ENCODE measurements around the gene SLC35A5. TPM values are rescaled to one million over a fixed set of nuclear protein-coding genes. Genes with fewer than 3 reads are reported as not detected.

The SLC35A5 gene
- 2.8 and 10.1 TPM in 2 replicates for total RNA-seq (2011; cell fraction: chromatin; rRNA removed; ENCODE audit: low replicate concordance)
- 3.5 and 3.7 TPM in 2 replicates for total RNA-seq (2011; cell fraction: nucleolus; rRNA removed)
- 4.8 and 7.8 TPM in 2 replicates for total RNA-seq (2011; cell fraction: nucleoplasm; rRNA removed)
- total RNA-seq (2014; rRNA removed) (4.0 and 6.7 TPM in 2 replicates), total RNA-seq (2014; rRNA removed; fragmentation: Illumina TruSeq; extraction: Trizol) (10.9 and 14.6 TPM in 2 replicates), total RNA-seq (2015; rRNA removed; fragmentation: Illumina TruSeq; extraction: Trizol) (7.8 and 9.6 TPM in 2 replicates), total RNA-seq (2021) (8.4 and 10.6 TPM in 2 replicates), polyA plus RNA-seq (2011; rRNA removed) (10.5 and 11.9 TPM in 2 replicates), polyA plus RNA-seq (2014; fragmentation: Illumina TruSeq; extraction: Trizol) (8.4 and 9.7 TPM in 2 replicates), polyA plus RNA-seq (2014; fragmentation: Nextera tagmentation; extraction: Ambion mirVana) (10 to 100 TPM; 12.9 to 13.0 TPM), polyA plus RNA-seq (2014; rRNA removed) (4.9 and 8.0 TPM in 2 replicates), polyA minus RNA-seq (2011; rRNA and poly(A)+ RNA removed) (14.5 and 17.2 TPM in 2 replicates), Bru-seq, nascent RNA (percentile 53 among the genes with signal in this experiment), BruChase-seq, experiment 1, labeled RNA remaining after a 2-hour chase (percentile 61 among the genes with signal in this experiment), BruChase-seq, experiment 2, labeled RNA remaining after a 6-hour chase (percentile 62 among the genes with signal in this experiment)
- polyA plus RNA-seq (2011; cell fraction: cytosol; rRNA removed), result 4.0 and 10.1 TPM in 2 replicates
- 4.9 and 6.2 TPM in 2 replicates for polyA plus RNA-seq (2011; cell fraction: nucleus; rRNA removed)
- 6.4 and 9.8 TPM in 2 replicates for polyA plus RNA-seq (2012)
- polyA minus RNA-seq (2011; cell fraction: cytosol; rRNA and poly(A)+ RNA removed), result 9.2 and 11.0 TPM in 2 replicates
- 2.0 and 4.8 TPM in 2 replicates for polyA minus RNA-seq (2011; cell fraction: nucleus; rRNA and poly(A)+ RNA removed)
- long read RNA-seq, experiment 1, full-length matches to known transcripts, result 32 of 46 reads
- long read RNA-seq, experiment 1, partial matches to known transcripts, result 4 of 46 reads
- long read RNA-seq, experiment 1, other reads (novel, unspliced or antisense), result 10 of 46 reads
- long read RNA-seq, experiment 2, partial matches to known transcripts, result 1 of 7 reads
- long read RNA-seq, experiment 2, other reads (novel, unspliced or antisense), result 6 of 7 reads
- long read RNA-seq, experiment 3, full-length matches to known transcripts, result 7 of 9 reads
- long read RNA-seq, experiment 3, partial matches to known transcripts, result 0 of 9 reads
- long read RNA-seq, experiment 3, other reads (novel, unspliced or antisense), result 2 of 9 reads

- H3K4me1 ChIP-seq (replicated peaks in 1 of 2; ENCODE audit: control insufficient read depth in 2 of 2, insufficient read depth in 2 of 2, low read length in 2 of 2), result peaks cover 0 to 5% of the 10 kb centered on the region in 2 experiments; a peak in 3 of 5 replicates
- H3K9me3 ChIP-seq (replicated peaks; ENCODE audit: control insufficient read depth, insufficient read depth, low read depth, low read length), result no peaks in the 10 kb centered on the region
- peak; percentile 89 to 95 (median 92) for DNase-seq (ENCODE audit: extremely low read depth in 1 of 4, low spot score in 3 of 4)
- FAIRE-seq, result peak; percentile 95
- CTCF ChIA-PET (ENCODE audit: low intra/inter-chr PET ratio), result no interaction called here
- POLR2A ChIA-PET, result no interaction called here
- H3K27ac ChIP-seq (ENCODE audit: extremely low read depth, low read depth, low read length), result peak within 1 kb of the TSS; percentile 98
- H4K20me1 ChIP-seq (replicated peaks; ENCODE audit: control insufficient read depth, insufficient read depth, low read length), result no peaks in the 10 kb centered on the region
- peak; percentile 92 for ATAC-seq
- intact Hi-C loops (cut with micrococcal nuclease) (no loop called here), in situ Hi-C loops (cut with MboI) (no loop called here)
- no peaks in the 10 kb centered on the region for H3K9me1 ChIP-seq (ENCODE audit: control insufficient read depth, insufficient read depth, low read length)
- peak within 1 kb of the TSS; percentile 83 to 96 for H3K9ac ChIP-seq (ENCODE audit: insufficient read depth in 1 of 2, low read depth in 2 of 2, low read length in 2 of 2)
- H2AFZ ChIP-seq (ENCODE audit: low read depth, low read length), result peak within 1 kb of the TSS; percentile 100
- peak within 1 kb of the TSS; percentile 95 for H3K4me2 ChIP-seq (ENCODE audit: insufficient read depth, low read length)
- H3K27me3 ChIP-seq (ENCODE audit: control insufficient read depth in 2 of 2, insufficient read depth in 2 of 2, low read length in 2 of 2), result no peaks in the 10 kb centered on the region
- peak within 1 kb of the TSS; percentile 77 for H3K4me3 ChIP-seq
- BruUV-seq (replicated peaks), result TSS peak; percentile 72
- H3K79me2 ChIP-seq (ENCODE audit: control insufficient read depth, insufficient read depth, low read length), result peaks cover 47% of the 10 kb centered on the region
- 0% methylated on average over 25 of the region's 58 CpGs for WGBS (ENCODE audit: insufficient coverage, low coverage, missing lambda C conversion rate)
- peaks cover 16% of the 10 kb centered on the region; the same call in 1 of the 3 replicates for H3K36me3 ChIP-seq (ENCODE audit: control insufficient read depth, insufficient read depth, low read length)
- TF ChIP-seq WHSC1 (IDR thresholded peaks at IDR 0.05; ENCODE audit: low read length), result no peak
- TF ChIP-seq ZBTB7A (IDR thresholded peaks at IDR 0.05; ENCODE audit: borderline replicate concordance, control insufficient read depth, low read depth, low read length), result no peak; the same call in 1 of the 2 replicates
- no peak for TF ChIP-seq ZNF551 (CRISPR knock-in tag; IDR thresholded peaks at IDR 0.05)
- TF ChIP-seq DPF2 (IDR thresholded peaks at IDR 0.05), result peak; percentile 43; the same call in 1 of the 2 replicates
- TF ChIP-seq NR1H2 (CRISPR knock-in tag; IDR thresholded peaks at IDR 0.05), result no peak
- peak; percentile 77 for TF ChIP-seq POLR2H (tag; IDR thresholded peaks at IDR 0.05; ENCODE audit: low read depth)
- TF ChIP-seq NFRKB (IDR thresholded peaks at IDR 0.05; ENCODE audit: low read depth), result peak; percentile 39; the same call in 1 of the 2 replicates
- peak; percentile 22; the same call in 1 of the 2 replicates for TF ChIP-seq JUND (IDR thresholded peaks at IDR 0.05; ENCODE audit: borderline replicate concordance, low read depth, low read length)
- peak; percentile 25; the same call in 1 of the 3 replicates for TF ChIP-seq JUND (tag; IDR thresholded peaks at IDR 0.05; ENCODE audit: borderline replicate concordance, low read depth, low read length)
- TF ChIP-seq ARID3B (CRISPR knock-in tag; IDR thresholded peaks at IDR 0.05; ENCODE audit: borderline replicate concordance), result no peak
- no peak for TF ChIP-seq ZNF224 (CRISPR knock-in tag; IDR thresholded peaks at IDR 0.05)
- TF ChIP-seq PHB (CRISPR knock-in tag; IDR thresholded peaks at IDR 0.05), result no peak
- peak; percentile 98 for TF ChIP-seq TFE3 (CRISPR knock-in tag; IDR thresholded peaks at IDR 0.05)
These were observed at the start of gene SLC35A5, which contains the start of gene ATG3 for GRCh38 chr3:112561734-112562529. Gene SLC35A5 (plus strand): TSS chr3:112562045. CDS start chr3:112563404, 1,359 bp downstream. Gene ATG3 (minus strand): TSS chr3:112561962. CDS start chr3:112561528, 434 bp downstream.

Data from K562 (cell line).